HG03108 (cell line): ENCODE data around the gene CTSS.
A peak's percentile ranks its signal among the peaks of the same experiment; 100 is the strongest.

Experiments used
- ATAC-seq: cut with Tn5 transposase; IDR thresholded peaks from one replicate; pipeline ENCODE4 v1.9.1; 2021; ENCODE audit warnings: moderate library complexity; ENCODE audit not compliant: unreplicated experiment

CTSS gene

DNA sequence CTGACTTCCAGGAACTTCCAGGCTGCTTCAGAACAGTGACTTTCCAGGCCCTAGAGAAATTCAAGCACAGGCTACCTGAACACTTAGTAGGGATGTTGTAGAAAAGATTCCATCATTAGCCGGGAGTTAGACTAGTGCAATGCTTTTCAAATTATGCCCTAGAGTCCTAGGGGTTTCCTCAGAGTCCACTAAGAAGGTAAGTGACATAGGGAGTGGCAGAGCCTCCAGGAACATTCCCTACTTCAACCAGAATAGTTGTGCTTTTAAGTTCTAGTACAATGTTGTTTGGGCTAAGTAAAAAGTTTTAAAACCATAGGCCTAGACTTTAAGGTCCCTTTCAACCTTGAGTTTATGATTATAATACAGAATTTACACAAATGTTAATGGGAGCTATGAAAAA is 59.5 kb downstream of the CTSS start:
- no peak for ATAC-seq

DNA sequence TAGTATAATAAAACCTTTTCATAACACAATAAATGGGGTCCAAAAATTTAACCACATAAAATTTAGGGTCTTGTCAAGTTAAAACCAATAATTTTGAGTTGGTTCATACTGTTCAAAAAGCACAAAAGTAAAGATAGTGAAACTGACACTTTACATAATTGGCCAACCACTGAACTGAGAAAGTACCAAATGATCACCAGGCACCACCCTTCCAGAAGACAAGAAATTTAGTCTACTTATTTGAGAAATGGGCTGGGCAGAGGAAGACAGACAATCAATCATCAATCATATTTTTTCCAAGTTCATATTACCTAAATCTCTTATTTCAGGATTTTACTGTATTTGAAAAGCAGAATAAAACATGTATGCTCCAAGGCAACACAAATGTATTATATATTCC is 62.2 kb downstream of the CTSS start:
- no peak for ATAC-seq

DNA sequence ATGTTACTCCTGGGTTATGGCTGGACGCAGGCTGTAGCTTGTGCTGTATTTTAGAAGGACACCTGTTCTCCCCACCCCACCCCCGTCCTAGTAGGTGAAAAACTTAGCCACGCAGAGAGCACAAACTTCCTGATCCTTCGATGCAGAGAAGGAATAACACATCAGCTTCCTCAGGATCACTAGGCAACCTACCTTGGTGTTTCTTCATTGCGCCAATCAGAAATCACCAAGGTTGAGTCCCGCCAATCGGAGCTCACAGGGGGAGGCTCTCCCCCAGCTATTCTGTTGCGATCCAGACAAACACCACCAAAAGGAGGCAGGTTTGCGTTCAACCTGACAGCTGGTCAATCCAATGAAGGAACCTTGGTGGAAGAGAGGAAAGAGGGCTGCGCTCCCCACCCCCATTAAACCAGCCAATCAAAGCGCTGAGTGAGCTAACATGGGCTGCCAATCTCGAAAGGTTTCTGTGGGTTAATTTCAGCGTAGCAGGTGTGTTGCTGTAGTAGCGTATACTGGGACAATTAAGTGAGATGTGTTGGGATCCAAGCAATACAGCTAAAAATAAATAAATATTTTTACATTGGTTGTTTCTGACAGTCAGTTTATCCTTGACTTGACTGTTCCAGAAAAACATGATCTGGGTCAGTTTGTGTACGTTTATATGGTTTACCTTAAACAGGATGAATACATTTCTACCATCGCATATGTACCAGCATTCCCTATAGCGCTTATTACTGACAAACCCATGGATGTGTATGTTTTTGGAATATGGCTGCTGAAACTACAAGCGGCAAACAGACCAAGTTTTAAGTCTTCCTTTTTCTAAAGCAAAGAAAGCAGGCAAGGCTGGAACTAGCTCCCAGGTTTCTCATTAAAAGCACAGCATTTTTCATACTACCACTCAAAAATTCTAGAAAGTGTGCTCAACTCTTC is 68.3 kb downstream of the CTSS start, which contains the start of gene GOLPH3L:
TSS of gene GOLPH3L (minus strand) at position 160 of the 933 bp plus-strand sequence. CDS start 2,316 bp downstream, outside the sequence.
- peak; percentile 99 for ATAC-seq

DNA sequence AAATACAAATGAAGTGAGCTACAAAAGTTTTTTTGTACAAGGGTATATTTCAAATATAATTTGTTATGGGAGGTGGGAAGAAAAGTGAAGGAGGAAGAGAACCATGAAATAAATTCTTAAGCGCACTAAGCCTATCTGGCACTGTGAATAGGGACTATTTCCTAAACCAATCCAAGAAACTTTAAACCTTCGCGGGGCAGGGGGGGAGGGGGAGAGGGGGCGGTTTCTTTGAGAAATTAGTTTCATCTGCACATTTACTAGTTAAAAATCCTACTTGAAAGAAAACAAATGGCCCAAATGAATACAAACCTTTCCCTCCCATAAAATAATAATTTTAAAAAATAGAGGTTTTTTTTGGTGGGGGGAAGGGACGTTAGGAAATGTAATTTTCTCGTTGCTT is 69.0 kb downstream of the CTSS start:
- ATAC-seq: no peak

DNA sequence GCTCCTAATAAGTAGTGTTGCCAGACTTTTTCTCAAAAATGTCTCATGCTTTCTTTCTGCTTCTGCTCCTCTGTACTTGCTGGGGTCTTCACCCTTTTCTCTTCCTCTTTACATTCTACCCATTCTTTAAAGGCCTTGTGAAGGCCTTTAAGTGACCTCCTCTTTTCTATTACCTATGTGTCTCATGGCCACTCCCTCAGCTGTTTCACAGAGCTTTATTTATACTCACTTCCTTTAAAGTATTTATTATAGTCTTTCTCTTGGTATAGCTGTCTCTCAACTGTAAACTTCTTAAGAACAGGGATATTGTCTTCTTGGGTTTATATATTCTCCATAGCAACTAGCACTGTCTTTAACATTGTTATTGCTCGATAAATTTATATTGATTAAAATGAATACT is 69.4 kb downstream of the CTSS start:
- ATAC-seq: no peak

DNA sequence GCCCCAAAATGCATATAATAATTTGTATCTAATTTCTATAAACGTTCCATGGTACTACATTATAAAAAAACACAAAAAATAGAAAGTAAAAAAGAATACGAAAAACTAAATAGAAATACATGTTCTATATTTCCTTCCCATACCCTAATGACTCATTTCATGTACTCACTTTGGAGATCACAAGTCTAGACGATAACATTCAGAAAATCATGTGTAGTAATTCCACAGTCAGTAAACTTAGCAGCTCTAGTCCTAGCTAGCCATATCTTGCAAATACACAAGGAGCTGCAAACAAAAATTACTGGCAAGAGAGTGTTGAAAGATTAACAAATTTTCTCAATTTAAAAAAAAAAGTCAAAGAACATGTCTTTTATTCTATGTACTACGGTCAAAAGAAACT is 70.0 kb downstream of the CTSS start:
- ATAC-seq: no peak

DNA sequence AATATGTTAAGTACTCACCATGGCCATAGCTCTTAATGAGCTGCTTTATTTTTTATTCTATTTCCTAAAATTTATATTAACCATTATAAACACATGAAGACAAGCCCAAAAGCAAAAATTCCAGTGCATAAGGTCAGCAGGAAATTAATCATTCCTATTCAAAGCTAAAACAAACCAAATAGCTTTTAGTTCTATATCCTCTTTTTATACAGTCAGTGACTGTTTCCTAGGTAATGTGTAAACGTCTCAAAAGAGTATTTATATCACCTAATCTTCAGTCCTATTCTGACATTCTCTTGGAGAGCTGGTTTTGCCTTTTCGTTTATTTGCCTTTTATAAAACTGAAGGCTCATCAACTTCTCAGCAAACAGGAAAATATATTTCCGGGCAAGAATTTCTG is 72.9 kb downstream of the CTSS start:
- no peak for ATAC-seq

DNA sequence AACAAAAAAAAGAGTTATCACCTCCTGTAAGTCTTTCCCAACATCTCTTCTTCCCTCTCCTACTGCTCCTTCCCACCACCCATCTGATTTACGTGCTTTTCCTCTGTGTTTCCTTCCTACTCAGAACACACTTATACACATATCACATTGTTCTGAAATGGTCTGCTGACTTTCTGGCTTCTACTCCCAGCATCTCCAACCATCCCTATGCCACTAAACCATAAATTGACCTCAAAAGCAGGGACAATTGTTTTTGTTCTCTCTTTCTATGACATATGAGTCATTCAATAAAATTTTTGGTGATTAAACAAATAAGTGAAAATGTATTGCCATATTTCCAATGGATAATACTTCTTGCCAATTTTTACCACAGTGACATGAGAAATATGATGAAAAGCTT is 76.8 kb downstream of the CTSS start:
- ATAC-seq: no peak

DNA sequence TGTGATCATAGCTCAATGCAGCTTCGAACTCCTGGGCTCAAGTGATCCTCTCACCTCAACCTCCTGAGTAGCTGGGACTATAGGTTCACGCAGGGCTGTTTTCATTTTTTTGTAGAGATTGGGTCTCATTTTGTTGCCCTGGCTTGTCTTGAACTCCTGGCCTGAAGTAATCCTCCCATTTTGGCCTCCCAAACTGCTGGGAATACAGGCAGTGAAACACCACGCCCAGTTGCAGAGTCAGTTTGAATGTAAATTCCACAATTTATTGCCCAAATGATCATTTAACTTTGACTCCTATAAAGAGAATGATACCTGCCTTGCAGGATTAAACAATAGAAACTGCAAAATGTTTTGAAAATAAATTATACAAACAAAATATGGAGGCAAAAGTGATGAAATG is 79.3 kb downstream of the CTSS start:
- no peak for ATAC-seq

DNA sequence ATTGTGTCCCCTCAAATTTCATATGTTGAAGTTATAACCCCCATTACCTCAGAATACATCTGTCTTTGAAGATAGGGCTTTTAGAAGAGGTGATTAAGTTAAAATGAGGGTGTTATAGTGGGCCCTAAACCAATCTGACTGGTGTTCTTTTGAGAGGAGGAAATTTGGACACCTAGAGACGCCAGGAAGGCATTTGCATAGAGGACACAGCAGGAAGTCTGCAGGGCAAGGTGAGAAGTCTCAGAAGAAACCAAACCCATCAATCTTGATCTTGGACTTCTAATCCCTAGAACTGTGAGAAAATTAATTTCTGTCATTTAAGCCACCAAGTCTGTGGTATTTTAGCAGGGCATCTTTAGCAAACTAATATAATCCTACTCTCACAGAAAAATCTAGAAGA is 81.7 kb downstream of the CTSS start:
- ATAC-seq: no peak
